Activated T-helper 17 cell treated with anti-CD3 and anti-CD28 coated beads, Interleukin-2, amount 50 U/mL, for 72 hours (primary cell): Measurements from ENCODE around the gene ARHGAP4. TPM values are rescaled to one million over a fixed set of nuclear protein-coding genes. Genes with fewer than 3 reads are reported as not detected.

ENCODE experiments used
- ATAC-seq: fragments of 150-1000 bp; cut with Tn5 transposase; replicated peaks from 2 replicates; pipeline ENCODE4 v1.10.0; 2021; ENCODE audit warnings: mild to moderate bottlenecking, moderate library complexity
- H3K27ac Mint-ChIP-seq: one replicate; pipeline ENCODE4 v1.8.0; 2022; ENCODE audit warnings: mixed read lengths
- H3K27me3 Mint-ChIP-seq: one replicate; pipeline ENCODE4 v1.8.0; 2022; ENCODE audit warnings: mixed read lengths
- H3K36me3 Mint-ChIP-seq: one replicate; pipeline ENCODE4 v1.8.0; 2022; ENCODE audit warnings: low read depth, mild to moderate bottlenecking, mixed read lengths
- H3K4me1 Mint-ChIP-seq: one replicate; pipeline ENCODE4 v1.8.0; 2022; ENCODE audit warnings: mixed read lengths
- H3K4me3 Mint-ChIP-seq: one replicate; pipeline ENCODE4 v1.8.0; 2022; ENCODE audit warnings: mild to moderate bottlenecking, mixed read lengths
- H3K9me3 Mint-ChIP-seq: one replicate; pipeline ENCODE4 v1.8.0; 2022; ENCODE audit warnings: mixed read lengths
- total RNA-seq, 2 donors: library from RNA; stranded (reverse); gene quantifications; one replicate each; pipeline ENCODE4 v1.2.3, GENCODE V29; 2022

Gene ARHGAP4
- total RNA-seq, 2 donors from 2014 or later: 105 to 147 TPM

DNA sequence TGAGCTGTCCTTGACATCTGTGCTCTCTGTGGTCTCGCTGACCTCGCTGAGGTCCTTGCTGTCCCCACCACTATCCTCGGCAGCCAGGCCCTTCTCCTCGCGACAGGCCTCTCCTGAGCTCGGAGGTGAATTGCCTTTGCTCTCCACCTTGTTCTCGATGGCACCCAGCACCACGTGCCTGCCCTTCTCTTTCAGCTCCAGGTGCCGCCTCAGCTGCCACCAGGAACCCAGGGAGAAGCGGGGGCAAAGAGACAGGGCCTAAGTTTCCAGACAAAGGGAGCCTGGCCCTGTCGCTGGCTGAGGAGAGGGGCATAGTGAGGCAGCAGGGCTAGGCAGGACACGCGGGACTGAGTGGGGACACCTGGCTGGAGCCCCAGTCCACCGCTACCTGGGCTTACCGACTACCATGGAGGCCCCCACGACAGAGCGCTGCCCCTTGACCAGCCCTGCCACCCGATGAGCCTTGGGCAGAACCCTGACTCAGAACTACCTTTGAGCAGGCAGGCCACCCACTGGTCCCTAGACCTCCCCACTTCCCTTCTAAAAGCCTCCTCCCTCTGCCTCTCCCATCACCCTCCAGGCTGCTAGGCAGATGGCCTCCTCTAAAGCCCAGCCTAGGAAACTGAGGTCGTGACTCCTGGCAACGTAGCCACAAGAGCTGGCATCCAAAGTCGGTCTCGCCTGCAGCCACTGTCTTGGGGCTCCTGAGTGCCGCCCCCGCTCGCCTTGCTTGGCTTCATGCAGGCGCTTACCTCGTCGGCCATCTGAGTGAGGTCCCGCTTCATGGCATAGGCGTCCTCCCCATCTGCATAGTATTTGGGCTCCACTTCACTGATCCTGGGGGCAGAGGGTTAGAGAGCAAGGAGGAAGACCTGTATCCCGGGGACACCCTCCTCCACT, 4.2 kb upstream of the ARHGAP4 start:
- H3K9me3 Mint-ChIP-seq: no peaks in the 10 kb centered on the region
- no peaks in the 10 kb centered on the region for H3K27me3 Mint-ChIP-seq
- no peak overlapping the region for H3K4me3 Mint-ChIP-seq
- no peak overlapping the region for H3K27ac Mint-ChIP-seq
- H3K36me3 Mint-ChIP-seq: peaks cover 49% of the 10 kb centered on the region
- no peak for ATAC-seq
- peaks cover 6% of the 10 kb centered on the region for H3K4me1 Mint-ChIP-seq

DNA sequence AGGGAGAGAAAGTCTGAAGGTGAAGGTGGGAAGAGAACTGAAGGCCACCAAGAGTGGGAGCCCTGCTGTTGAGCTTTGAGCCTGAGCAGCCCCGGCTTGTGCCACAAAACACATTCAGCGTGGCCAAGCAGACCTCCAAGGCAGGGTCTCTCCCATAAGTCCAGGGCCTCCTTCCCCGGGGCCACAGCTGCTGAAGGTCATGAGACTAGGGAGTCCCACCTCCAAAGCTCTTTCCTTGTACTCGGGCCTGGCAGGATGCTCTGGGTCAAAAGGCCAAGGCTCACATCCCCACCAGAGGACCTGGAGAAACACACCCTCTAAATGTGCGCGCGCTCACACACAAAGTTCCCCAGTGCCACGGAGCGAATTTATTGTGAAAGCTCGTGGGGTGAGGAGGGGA, 3.5 kb upstream of the ARHGAP4 start:
- Mint-ChIP-seq H3K36me3 (peaks cover 52% of the 10 kb centered on the region), H3K27me3 (no peaks in the 10 kb centered on the region), H3K9me3 (no peaks in the 10 kb centered on the region), H3K27ac (no peak overlapping the region), H3K4me1 (peaks cover 6% of the 10 kb centered on the region), H3K4me3 (peak overlapping the region; percentile 88)
- ATAC-seq: no peak

- Mint-ChIP-seq H3K4me3 (peak overlapping the region; percentile 88), H3K9me3 (no peaks in the 10 kb centered on the region), H3K4me1 (peaks cover 6% of the 10 kb centered on the region), H3K27ac (peak overlapping the region; percentile 60), H3K27me3 (no peaks in the 10 kb centered on the region), H3K36me3 (peaks cover 53% of the 10 kb centered on the region)
- no peak for ATAC-seq
Measured at GRCh38 chrX:153928846-153929245, 2.8 kb upstream of the ARHGAP4 start.

DNA sequence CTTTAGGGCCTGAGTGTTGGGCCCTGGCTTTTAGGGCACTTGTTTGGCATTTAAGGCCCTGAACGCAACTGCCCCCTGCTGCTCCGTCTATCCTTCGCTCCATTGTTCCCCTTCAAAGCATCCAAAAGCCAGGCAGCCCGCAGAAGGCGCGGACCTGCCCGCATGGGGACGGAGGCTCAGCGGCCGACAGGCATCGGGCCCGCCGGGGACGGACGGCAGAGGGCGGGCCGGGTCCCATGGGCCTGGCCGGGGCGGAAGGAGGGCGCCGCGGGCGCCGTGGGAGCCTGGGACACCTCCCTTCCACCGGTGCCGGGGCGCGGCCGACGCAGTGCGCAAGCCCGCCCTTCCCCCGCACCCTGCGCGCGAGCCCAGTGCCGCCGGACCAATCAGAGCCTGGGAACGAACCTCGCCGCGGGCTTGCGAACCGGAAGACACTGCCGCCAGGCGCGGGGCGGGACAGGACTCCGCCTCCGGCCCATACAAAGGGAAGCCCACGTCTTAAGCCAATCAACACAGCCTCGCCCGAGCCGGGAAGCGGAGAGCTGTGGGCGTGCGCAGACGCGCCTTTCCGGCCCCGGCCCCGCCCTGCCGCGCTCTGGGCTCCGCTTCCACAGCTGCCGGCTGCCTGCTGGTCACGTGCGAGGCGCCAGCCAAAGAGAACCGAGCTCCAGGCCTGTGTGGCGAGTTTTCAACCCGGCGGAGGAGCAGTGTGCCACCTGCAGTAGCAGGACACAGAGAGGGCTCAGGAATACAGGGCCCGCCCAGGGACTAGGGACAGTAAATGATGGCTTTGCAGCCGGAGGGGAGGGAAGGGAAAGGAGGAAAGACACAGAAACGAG, 2.1 kb upstream of the ARHGAP4 start:
- Mint-ChIP-seq H3K4me3 (peak overlapping the region; percentile 88), H3K9me3 (no peaks in the 10 kb centered on the region), H3K27me3 (no peaks in the 10 kb centered on the region), H3K36me3 (peaks cover 55% of the 10 kb centered on the region), H3K27ac (peak overlapping the region; percentile 91), H3K4me1 (peaks cover 6% of the 10 kb centered on the region)
- peak; percentile 83 for ATAC-seq

GRCh38 chrX:153927672-153927921, 1.5 kb upstream of the ARHGAP4 start:
- H3K4me1 Mint-ChIP-seq: peaks cover 8% of the 10 kb centered on the region
- ATAC-seq: no peak
- peak overlapping the region; percentile 91 for H3K27ac Mint-ChIP-seq
- no peaks in the 10 kb centered on the region for H3K9me3 Mint-ChIP-seq
- H3K27me3 Mint-ChIP-seq: no peaks in the 10 kb centered on the region
- H3K36me3 Mint-ChIP-seq: peaks cover 50% of the 10 kb centered on the region
- H3K4me3 Mint-ChIP-seq: peak overlapping the region; percentile 88

DNA sequence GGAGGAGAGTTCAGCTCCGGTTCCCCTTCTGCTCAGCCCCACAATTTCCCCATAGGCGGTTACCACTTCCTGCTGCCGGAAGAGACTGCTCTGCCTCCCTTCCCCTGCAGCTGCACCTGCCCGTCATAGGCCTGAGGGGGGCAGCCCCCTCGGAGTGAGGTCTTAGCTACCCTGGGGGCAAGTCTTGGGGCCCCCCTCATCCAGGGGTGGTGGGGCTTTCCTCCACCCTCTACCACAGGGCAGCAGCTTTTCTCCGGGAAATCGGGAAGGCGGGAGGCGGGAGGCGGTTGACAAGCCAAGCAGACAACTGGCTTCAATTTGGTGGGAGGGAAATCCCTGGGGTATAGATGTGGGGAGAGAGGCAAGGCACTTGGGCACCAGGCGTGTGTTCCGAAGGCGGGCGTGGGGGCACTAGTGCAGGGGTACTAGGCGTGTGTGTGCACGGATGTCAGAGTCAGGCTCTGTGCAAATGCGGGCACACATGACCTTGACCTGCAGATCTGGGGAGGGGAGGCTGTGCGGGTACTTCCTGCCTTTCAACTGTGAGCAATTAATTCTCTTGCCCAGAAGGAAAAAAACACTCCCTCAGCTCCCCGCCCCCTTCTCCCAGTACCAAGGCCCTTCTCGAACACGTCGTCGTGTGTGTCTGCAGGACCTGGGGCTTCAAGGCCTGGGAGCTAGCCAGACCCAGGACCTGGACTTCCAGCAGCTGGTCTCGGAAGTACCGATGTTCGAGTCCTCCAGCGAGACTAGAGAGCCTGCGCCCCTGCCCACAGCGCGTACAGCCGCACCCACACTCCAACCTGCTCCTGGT, 1.0 kb upstream of the ARHGAP4 start:
- Mint-ChIP-seq H3K27ac (peak overlapping the region; percentile 91), H3K27me3 (no peaks in the 10 kb centered on the region), H3K4me3 (peak overlapping the region; percentile 88), H3K4me1 (peaks cover 10% of the 10 kb centered on the region), H3K36me3 (peaks cover 44% of the 10 kb centered on the region), H3K9me3 (no peaks in the 10 kb centered on the region)
- peak; percentile 48 for ATAC-seq

DNA sequence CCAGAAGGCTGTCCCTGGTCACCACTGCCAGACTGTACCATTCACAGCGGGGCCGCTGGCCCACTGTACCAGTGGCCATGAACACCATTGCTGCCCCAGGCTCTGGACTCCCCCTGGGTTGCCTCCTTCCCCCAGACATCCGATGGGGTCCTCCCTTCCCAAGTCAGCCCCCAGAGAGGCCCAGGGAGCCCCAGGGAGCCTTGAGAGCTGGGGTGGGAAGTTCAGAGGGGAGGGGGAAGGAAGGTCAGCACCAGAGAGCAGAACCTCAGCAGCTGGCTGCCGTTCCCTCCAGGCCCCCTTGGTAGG, 441 bp upstream of the ARHGAP4 start:
- Mint-ChIP-seq H3K9me3 (no peaks in the 10 kb centered on the region), H3K36me3 (peaks cover 39% of the 10 kb centered on the region), H3K4me1 (peaks cover 7% of the 10 kb centered on the region), H3K4me3 (peak overlapping the region; percentile 88), H3K27me3 (no peaks in the 10 kb centered on the region), H3K27ac (peak overlapping the region; percentile 91)
- peak; percentile 3 for ATAC-seq

GRCh38 chrX:153925387-153925738, 701 bp downstream of the ARHGAP4 start:
- peak overlapping the region; percentile 83 for H3K27ac Mint-ChIP-seq
- peaks cover 4% of the 10 kb centered on the region for H3K4me1 Mint-ChIP-seq
- no peaks in the 10 kb centered on the region for H3K27me3 Mint-ChIP-seq
- no peak for ATAC-seq
- H3K9me3 Mint-ChIP-seq: no peaks in the 10 kb centered on the region
- peaks cover 37% of the 10 kb centered on the region for H3K36me3 Mint-ChIP-seq
- H3K4me3 Mint-ChIP-seq: peak overlapping the region; percentile 88

- H3K4me1 Mint-ChIP-seq: peaks cover 4% of the 10 kb centered on the region
- no peak for ATAC-seq
- peak overlapping the region; percentile 83 for H3K27ac Mint-ChIP-seq
- no peaks in the 10 kb centered on the region for H3K27me3 Mint-ChIP-seq
- no peaks in the 10 kb centered on the region for H3K9me3 Mint-ChIP-seq
- peaks cover 47% of the 10 kb centered on the region for H3K36me3 Mint-ChIP-seq
- peak overlapping the region; percentile 88 for H3K4me3 Mint-ChIP-seq
Measured at GRCh38 chrX:153924149-153924861, 1.8 kb downstream of the ARHGAP4 start.

DNA sequence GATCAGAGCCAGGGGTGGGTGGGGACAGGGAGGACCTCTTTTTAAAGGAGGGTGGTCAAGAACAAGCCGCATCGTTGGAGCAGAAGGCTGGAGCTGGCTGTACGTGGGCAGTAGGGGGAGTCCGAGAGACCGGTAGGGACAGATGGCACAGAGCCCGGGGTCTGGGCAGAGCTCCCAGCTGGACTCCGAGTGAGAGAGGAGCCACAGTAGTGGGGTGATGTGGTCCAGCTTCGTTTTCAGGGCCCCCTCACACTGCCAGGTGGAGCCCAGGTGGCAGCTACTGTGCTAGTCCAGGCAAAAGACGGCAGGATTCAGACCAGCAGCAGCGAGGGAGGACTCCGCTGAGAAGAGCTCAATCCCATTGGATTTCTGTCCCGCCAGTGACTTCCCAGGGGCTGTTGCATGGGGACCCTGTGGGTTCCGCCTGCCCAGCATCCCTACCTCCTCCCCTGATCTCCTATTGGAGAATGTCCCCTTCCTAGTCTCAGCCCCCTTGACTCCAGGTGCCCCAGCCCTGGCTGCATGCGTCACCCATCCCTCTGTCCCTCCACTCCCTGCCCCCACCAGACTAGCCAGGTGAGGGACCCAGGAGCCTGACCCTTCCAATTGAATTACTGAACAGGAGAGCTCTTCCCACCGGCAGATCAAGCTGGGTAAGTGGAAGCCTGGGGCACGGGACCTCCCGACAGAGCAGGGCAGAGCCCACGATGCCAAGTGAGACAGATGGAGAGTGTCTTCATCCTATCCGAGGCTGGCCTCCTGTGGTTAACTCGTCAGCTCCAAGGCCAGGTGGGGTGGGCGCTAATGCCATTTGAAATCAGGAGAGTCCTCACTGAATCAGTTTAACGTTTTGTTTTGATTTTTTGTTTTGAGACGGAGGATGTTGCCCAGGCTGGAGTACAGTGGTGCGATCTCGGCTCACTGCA, 2.9 kb downstream of the ARHGAP4 start:
- H3K36me3 Mint-ChIP-seq: peaks cover 38% of the 10 kb centered on the region

DNA sequence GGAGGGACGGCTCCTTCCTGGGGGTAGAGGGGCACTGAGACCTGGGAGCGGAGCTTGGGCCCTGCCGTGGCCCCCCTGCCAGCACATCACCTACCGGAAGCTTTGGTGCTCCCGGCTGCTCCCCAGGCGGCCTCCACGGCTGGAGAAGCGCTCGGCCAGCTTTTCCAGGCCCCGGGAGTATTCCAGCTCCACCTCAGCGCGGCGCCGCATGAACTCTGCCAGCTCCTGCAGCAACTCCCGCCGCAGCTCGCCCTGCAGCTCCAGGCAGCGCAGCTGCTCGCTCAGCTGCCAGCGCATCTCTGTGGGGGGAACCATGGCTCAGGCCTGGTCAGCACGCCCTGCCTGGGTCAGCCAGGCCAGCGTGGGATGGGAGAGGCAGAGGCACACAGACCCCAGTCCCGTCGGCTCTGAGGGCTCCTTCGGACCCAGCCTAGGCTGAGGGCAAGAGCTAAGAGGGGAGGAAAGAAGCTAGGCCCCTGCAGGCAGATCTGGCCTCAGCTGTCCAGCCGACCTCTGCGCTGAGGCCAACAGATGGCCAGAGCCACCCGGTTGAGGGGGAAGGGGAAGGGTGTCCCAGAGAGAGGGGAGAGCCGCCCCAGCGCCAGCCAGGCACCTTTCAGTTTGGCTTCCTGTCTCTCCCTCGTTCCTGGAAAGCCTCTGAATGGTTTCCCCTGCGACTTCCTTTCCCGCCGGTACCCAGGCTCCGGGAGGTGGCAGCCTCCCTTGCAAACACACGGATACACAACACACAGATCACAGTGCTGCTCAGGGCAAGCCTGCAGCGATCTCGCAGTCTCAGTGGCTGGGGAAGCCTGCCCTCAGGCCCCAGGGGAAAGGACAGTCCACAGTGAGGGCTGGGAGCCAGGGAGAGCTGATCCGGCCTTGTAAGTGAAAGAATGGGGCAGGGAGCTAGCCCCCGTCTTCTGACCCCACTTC, 4.3 kb downstream of the ARHGAP4 start:
- Mint-ChIP-seq H3K4me3 (peak overlapping the region; percentile 88), H3K9me3 (no peaks in the 10 kb centered on the region), H3K4me1 (peaks cover 4% of the 10 kb centered on the region), H3K36me3 (peaks cover 48% of the 10 kb centered on the region), H3K27me3 (no peaks in the 10 kb centered on the region), H3K27ac (peak overlapping the region; percentile 72)
- ATAC-seq: no peak

More for the DNA sequence above, 2.9 kb downstream of the ARHGAP4 start:
- Mint-ChIP-seq H3K27me3 (no peaks in the 10 kb centered on the region), H3K9me3 (no peaks in the 10 kb centered on the region), H3K4me1 (peaks cover 4% of the 10 kb centered on the region), H3K27ac (peak overlapping the region; percentile 83), H3K4me3 (peak overlapping the region; percentile 88)
- no peak for ATAC-seq

DNA sequence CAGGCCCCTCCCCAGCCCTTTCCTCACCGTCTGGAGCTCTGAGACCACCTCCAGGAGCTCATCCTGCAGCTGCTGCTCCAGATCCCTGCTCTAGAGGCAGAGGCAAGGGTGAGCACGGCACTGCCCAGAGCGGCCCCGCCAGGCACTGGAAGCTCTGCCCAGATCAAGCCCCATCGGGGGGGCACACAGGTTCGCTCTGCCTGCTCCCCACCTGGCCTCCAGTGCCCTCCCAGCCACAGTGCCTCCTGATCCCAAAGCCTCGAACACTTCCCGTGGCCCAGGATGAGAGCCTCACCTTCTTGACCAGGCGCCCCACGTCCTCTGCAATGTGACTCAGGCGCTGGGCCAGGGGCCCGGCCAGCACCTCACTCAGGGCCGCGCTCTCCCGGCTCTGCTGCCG, 5.0 kb downstream of the ARHGAP4 start:
- no peaks in the 10 kb centered on the region for H3K9me3 Mint-ChIP-seq
- H3K36me3 Mint-ChIP-seq: peaks cover 55% of the 10 kb centered on the region
- no peak overlapping the region for H3K4me3 Mint-ChIP-seq
- no peak overlapping the region for H3K27ac Mint-ChIP-seq
- H3K4me1 Mint-ChIP-seq: peaks cover 4% of the 10 kb centered on the region
- no peaks in the 10 kb centered on the region for H3K27me3 Mint-ChIP-seq
- no peak for ATAC-seq
